Measurements from ENCODE around the gene FRAS1.

DNA sequence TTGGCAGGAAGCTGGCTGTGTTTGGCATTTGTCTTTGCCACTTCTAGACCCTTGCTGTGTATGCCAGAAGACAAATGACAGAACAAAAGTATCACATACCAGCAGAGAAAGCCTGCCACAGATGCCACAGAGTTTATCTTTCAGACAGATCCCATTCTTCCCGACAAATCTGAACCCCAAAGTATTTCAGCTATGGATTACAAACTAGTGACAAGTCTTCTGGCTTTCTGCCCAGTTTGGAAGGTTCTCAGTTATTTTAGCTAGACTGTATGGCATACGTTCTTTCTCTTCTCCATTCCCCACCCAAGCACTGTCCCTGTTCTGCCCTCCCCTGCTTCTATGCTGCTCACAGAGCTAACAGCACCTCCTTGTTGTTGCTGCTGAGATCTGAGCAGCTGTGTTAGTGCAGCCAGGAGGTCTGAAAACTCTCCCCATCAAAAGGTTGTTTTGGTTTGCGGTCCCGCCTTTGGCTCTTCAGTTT is 236.7 kb downstream of the FRAS1 start:
- TF ChIP-seq POLR2AphosphoS5 (IDR thresholded peaks at IDR 0.05; ENCODE audit: low read depth, low read length), result no peak
- no peak for TF ChIP-seq REST (IDR thresholded peaks at IDR 0.05; ENCODE audit: insufficient read depth in 1 of 2, low read depth in 2 of 2, low read length in 2 of 2)
- TF ChIP-seq SIN3A (IDR thresholded peaks at IDR 0.05; ENCODE audit: borderline replicate concordance, insufficient read depth, low read length), result no peak
- no peak for TF ChIP-seq TAF1 (IDR thresholded peaks at IDR 0.05; ENCODE audit: borderline replicate concordance, insufficient read depth, low read length)

Measured in PFSK-1 (cell line).